ENCODE results near the gene LRCH4. TPM values are rescaled to one million over a fixed set of nuclear protein-coding genes. Genes with fewer than 3 reads are reported as not detected.
A peak's percentile ranks its signal among the peaks of the same experiment; 100 is the strongest.

LRCH4 gene
- total RNA-seq, 1 experiment from 2014 or later, result 71.4 TPM

GRCh38 chr7:100545360-100546128, 40.4 kb downstream of the LRCH4 start:
- no peaks in the 10 kb centered on the region for H3K27me3 ChIP-seq (replicated peaks; ENCODE audit: control insufficient read depth, insufficient read depth, low read length)
- peak; percentile 69 to 75 for DNase-seq
- BruUV-seq (replicated peaks), result no TSS peak
- TF ChIP-seq CTCF (IDR thresholded peaks at IDR 0.05; ENCODE audit: insufficient read depth in 1 of 2, low read depth in 1 of 2, low read length in 1 of 2, severe bottlenecking in 1 of 2, unreplicated experiment in 1 of 2), result no peak
- H3K9me3 ChIP-seq, result no peaks in the 10 kb centered on the region
- no peak overlapping the region for H3K4me3 ChIP-seq (ENCODE audit: low read depth, low read length)
- Mint-ChIP-seq H3K4me3 (ENCODE audit: unreplicated experiment) (peak overlapping the region; percentile 52), H3K36me3 (ENCODE audit: insufficient read depth, unreplicated experiment) (peaks cover 40% of the 10 kb centered on the region), H3K9me3 (ENCODE audit: unreplicated experiment) (no peaks in the 10 kb centered on the region), H3K27ac (ENCODE audit: unreplicated experiment) (peak overlapping the region; percentile 80), H3K27me3 (ENCODE audit: insufficient read depth, unreplicated experiment) (no peaks in the 10 kb centered on the region), H3K4me1 (ENCODE audit: low read depth, unreplicated experiment) (peaks cover 62% of the 10 kb centered on the region)
- intact Hi-C loops (cut with micrococcal nuclease; ENCODE audit: unreplicated experiment), result loop anchor here (1.0 to 5.0 kb wide), 3 partner anchors 14 to 63 kb away; partner anchors contain the start of gene NYAP1
- POLR2A ChIA-PET, result interaction anchor here (0.8 to 1.1 kb wide), 2 partner anchors 14 to 117 kb away, joined by 3 to 7 read pairs; partner anchors contain the start of gene ZCWPW1
- peaks cover 61% of the 10 kb centered on the region for H3K4me1 ChIP-seq
- no peaks in the 10 kb centered on the region; the same call in 1 of the 2 replicates for H3K36me3 ChIP-seq (ENCODE audit: control insufficient read depth, insufficient read depth, low read length)
- CTCF ChIA-PET, result interaction anchor here (0.8 to 1.7 kb wide), 3 partner anchors 14 to 39 kb away, joined by 3 to 8 read pairs (median 3); no protein-coding TSS in a partner anchor

GRCh38 chr7:100544967-100545359, 41.0 kb downstream of the LRCH4 start:
- Histone ChIP-seq H3K4me1 (peaks cover 67% of the 10 kb centered on the region), H3K9me3 (no peaks in the 10 kb centered on the region), H3K36me3 (ENCODE audit: control insufficient read depth, insufficient read depth, low read length) (no peaks in the 10 kb centered on the region), H3K4me3 (ENCODE audit: low read depth, low read length) (no peak overlapping the region), H3K27me3 (replicated peaks; ENCODE audit: control insufficient read depth, insufficient read depth, low read length) (no peaks in the 10 kb centered on the region)
- BruUV-seq (replicated peaks), result no TSS peak
- no peaks in the 10 kb centered on the region for H3K27me3 Mint-ChIP-seq (ENCODE audit: insufficient read depth, unreplicated experiment)
- TF ChIP-seq CTCF (IDR thresholded peaks at IDR 0.05; ENCODE audit: insufficient read depth in 1 of 2, low read depth in 1 of 2, low read length in 1 of 2, severe bottlenecking in 1 of 2, unreplicated experiment in 1 of 2), result no peak
- H3K9me3 Mint-ChIP-seq (ENCODE audit: unreplicated experiment), result no peaks in the 10 kb centered on the region
- ChIA-PET POLR2A (interaction anchor here (0.8 to 1.1 kb wide), 2 partner anchors 15 to 116 kb away, joined by 3 to 7 read pairs; partner anchors contain the start of gene ZCWPW1), CTCF (interaction anchor here (0.9 to 1.7 kb wide), 2 partner anchors 14 to 40 kb away, joined by 3 to 8 read pairs; no protein-coding TSS in a partner anchor)
- DNase-seq, result peak in 1 of 2 experiments; percentile 63
- H3K27ac Mint-ChIP-seq (ENCODE audit: unreplicated experiment), result peak overlapping the region; percentile 80
- peaks cover 34% of the 10 kb centered on the region for H3K36me3 Mint-ChIP-seq (ENCODE audit: insufficient read depth, unreplicated experiment)
- H3K4me1 Mint-ChIP-seq (ENCODE audit: low read depth, unreplicated experiment), result peaks cover 62% of the 10 kb centered on the region
- H3K4me3 Mint-ChIP-seq (ENCODE audit: unreplicated experiment), result peak overlapping the region; percentile 52
- intact Hi-C loops (cut with micrococcal nuclease; ENCODE audit: unreplicated experiment), result loop anchor here (1.0 to 5.0 kb wide), 3 partner anchors 14 to 62 kb away; partner anchors contain the start of gene NYAP1

GRCh38 chr7:100544386-100544785, 41.5 kb downstream of the LRCH4 start:
- H3K4me3 Mint-ChIP-seq (ENCODE audit: unreplicated experiment), result peak overlapping the region; percentile 52
- H3K27ac Mint-ChIP-seq (ENCODE audit: unreplicated experiment), result peak overlapping the region; percentile 80
- peaks cover 62% of the 10 kb centered on the region for H3K4me1 Mint-ChIP-seq (ENCODE audit: low read depth, unreplicated experiment)
- no peak for DNase-seq
- Histone ChIP-seq H3K4me3 (ENCODE audit: low read depth, low read length) (no peak overlapping the region), H3K9me3 (no peaks in the 10 kb centered on the region), H3K36me3 (ENCODE audit: control insufficient read depth, insufficient read depth, low read length) (no peaks in the 10 kb centered on the region), H3K27me3 (replicated peaks; ENCODE audit: control insufficient read depth, insufficient read depth, low read length) (no peaks in the 10 kb centered on the region), H3K4me1 (peaks cover 67% of the 10 kb centered on the region)
- ChIA-PET CTCF (interaction anchor here (1.7 kb wide), 1 partner anchor 15 kb away, joined by 8 read pairs; no protein-coding TSS in a partner anchor), POLR2A (no interaction called here)
- intact Hi-C loops (cut with micrococcal nuclease; ENCODE audit: unreplicated experiment), result loop anchor here (2.0 kb wide), 1 partner anchor 62 kb away; the partner anchor contains the start of gene NYAP1
- no peaks in the 10 kb centered on the region for H3K27me3 Mint-ChIP-seq (ENCODE audit: insufficient read depth, unreplicated experiment)
- BruUV-seq (replicated peaks), result no TSS peak
- H3K36me3 Mint-ChIP-seq (ENCODE audit: insufficient read depth, unreplicated experiment), result peaks cover 30% of the 10 kb centered on the region
- H3K9me3 Mint-ChIP-seq (ENCODE audit: unreplicated experiment), result no peaks in the 10 kb centered on the region
- TF ChIP-seq CTCF (IDR thresholded peaks at IDR 0.05; ENCODE audit: insufficient read depth in 1 of 2, low read depth in 1 of 2, low read length in 1 of 2, severe bottlenecking in 1 of 2, unreplicated experiment in 1 of 2), result no peak
